NCI-H345 (cell line): ENCODE data around the gene SACM1L.

Source experiments
- DNase-seq: peaks from one replicate; lab custom pipeline; 2025; lab: John Stamatoyannopoulos, UW

SACM1L gene

GRCh38 chr3:45786801-45787495 lies 97.8 kb downstream of the SACM1L start:
- no peak for DNase-seq

GRCh38 chr3:45787551-45787950 lies 98.4 kb downstream of the SACM1L start:
- DNase-seq, result no peak

GRCh38 chr3:45789235-45789812 lies 100.1 kb downstream of the SACM1L start:
- DNase-seq, result no peak

GRCh38 chr3:45790596-45790995 lies 101.4 kb downstream of the SACM1L start:
- DNase-seq, result no peak

GRCh38 chr3:45792036-45792435 lies 102.8 kb downstream of the SACM1L start:
- no peak for DNase-seq

- DNase-seq, result no peak
Measured at GRCh38 chr3:45792516-45793172, 103.4 kb downstream of the SACM1L start.

GRCh38 chr3:45793482-45794176 lies 104.4 kb downstream of the SACM1L start:
- no peak for DNase-seq

- DNase-seq, result no peak
Measured at GRCh38 chr3:45794177-45794560, 105.0 kb downstream of the SACM1L start.

- DNase-seq, result no peak
Measured at GRCh38 chr3:45794660-45795059, 105.5 kb downstream of the SACM1L start.
